GM19238 (cell line): ENCODE measurements around the gene CHAF1A.

Source experiments
- DNase-seq: peaks from one replicate; pipeline ENCODE4 v3.0.0; 2011; ENCODE audit warnings: low spot score; ENCODE audit not compliant: insufficient read length

CHAF1A gene

DNA sequence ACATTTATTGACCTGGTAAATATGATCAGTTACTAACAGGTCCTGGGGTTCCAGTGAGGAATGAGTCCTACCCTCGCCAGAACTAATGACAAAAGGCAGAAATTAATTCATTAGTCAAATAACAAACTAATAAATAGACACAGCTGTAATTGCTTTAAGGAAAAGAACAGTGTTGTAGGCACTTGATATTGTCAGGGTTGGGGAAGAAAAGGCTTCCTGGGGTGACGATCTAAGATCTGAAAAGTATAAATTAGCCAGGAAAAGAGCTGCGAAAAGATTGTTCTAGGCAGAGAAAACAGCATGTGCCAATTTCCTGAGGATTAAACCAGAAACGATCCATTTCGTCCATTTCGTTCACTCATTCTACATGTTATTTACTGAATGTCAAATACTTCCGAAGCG, 670 bp upstream of the CHAF1A start:
- DNase-seq = no peak

GRCh38 chr19:4403005-4403761, 743 bp downstream of the CHAF1A start:
- DNase-seq = no peak

GRCh38 chr19:4405977-4406376, 3.5 kb downstream of the CHAF1A start:
- DNase-seq = no peak

DNA sequence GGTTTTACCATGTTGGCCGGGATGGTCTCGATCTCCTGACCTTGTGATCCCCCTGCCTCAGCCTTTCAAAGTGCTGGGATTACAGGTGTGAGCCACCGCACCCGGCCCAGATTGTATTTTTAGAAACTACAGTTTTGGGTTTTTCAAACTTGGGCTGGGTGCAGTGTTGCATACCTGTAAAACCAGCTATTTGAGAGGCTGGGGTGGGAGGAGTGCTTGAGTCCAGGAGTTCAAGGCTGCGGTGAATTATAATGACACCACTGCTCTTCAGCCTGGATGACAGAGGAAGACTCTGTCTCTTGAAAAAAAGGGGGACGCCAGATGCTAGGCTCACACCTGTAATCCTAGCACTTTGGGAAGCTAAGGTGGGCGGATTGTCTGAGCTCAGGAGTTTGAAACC, 4.2 kb downstream of the CHAF1A start:
- DNase-seq = no peak

GRCh38 chr19:4409123-4409933, 6.9 kb downstream of the CHAF1A start:
- DNase-seq = no peak

DNA sequence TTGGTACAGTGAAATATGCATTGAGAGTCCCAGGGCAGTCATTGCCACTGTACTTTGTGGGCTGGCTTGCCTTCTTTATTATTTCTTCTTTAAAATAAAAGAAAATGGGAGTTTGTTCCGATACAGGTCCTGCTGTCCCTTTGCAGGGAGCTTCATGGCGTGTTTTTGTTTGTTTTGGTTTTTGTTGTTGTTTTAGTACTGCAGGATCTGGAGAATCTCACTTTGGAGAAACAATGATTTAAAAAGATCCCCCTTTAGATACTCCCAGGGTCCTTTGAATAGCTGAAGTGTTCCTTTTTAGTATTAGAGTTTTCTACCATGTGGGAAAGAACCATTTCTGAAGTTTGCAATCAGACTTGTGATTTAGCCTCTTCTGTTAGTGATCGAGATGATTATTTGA, 11.1 kb downstream of the CHAF1A start:
- no peak for DNase-seq

DNA sequence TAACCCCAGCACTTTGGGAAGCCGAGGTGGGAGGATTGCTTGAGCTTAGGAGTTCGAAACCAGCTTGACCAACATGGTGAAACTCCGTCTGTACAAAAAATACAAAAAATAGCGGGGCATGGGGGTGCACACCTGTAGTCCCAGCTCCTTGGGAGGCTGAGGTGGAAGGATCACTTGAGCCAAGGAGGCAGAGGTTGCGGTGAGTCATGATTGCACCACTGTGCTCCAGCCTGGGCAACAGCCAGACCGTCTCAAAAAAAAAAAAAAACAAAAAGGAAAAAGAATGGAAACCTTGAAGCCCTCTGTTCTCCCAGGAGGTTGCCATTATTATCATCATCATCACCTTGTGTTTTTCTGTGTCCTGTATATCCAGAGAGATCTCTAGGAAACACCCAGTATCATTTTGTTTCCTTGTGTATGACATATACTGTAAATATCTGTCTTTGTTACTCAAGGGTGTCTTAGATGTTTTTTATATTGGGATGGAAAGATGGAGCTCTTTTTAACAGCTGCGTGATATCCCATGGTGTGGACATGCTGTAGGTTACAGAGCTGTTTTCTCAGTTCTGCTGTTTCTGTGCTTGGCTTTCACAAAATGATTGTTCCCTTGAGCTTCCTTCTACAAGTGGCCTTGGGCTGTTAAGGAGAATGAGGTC, 11.8 kb downstream of the CHAF1A start:
- DNase-seq = no peak

DNA sequence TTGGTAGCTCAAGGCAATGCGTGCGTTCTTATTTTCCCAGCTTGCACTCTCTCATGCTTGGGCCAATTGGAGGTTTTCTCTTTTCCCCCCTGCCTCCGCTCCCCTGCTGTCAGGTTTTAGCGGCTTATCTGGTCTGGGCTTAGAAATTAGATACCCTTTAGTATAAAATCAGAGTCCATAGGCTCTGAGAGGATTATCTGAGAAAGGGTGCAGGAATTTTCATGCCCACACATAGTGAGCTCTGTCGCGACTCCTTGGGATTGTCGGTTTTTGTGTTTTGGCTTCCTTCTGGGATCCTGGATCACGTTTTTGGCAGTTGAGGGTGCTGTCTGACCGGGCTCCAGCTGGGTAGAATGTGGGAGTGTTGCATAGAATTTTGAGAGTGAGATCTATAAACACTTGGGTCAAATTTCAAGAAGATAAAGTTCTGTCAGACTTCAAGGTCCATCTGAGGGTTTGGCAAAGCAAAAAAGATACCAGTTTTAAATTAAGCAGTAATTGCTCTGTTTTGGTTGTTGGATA, 12.4 kb downstream of the CHAF1A start:
- DNase-seq = no peak

DNA sequence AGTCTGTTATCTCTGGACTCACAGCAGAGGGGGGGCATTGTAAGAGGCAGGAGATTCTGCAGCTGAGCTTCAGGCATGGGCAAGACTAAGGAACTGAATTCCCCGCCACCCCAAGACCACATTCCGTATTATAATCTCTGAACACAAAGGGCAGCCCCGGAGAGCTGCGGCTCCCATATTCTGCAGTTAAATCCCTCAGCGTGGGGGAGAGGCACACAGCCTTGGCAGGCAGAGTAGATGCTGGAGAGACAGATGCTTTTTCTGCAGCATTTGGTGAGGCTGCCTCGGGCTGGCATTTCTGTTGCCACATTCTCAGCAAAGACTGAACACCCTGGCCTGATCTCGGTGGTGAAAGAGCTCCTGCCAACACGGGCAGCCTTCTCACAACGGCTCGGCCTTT, 12.9 kb downstream of the CHAF1A start:
- no peak for DNase-seq

DNA sequence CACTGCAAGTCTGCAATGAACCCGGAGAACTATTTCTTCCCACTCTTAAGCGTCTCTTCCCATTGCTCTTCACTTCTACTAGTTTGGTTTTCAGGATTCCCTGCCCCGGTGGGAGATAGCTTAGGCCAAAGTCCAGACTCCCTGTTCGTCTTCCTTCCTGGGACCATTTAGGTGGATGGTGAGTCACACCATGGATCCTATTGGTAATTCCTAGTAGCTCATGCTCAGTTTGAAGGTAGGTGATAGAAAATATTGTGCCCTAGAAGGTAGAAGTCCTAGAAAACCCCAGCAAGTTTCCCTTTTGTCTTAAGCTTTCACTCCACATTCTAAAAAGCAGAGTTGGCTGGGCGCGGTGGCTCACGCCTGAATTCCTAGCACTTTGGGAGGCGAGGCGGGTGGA, 13.8 kb downstream of the CHAF1A start:
- no peak for DNase-seq

- no peak for DNase-seq
Observed at GRCh38 chr19:4423416-4424126, 21.1 kb downstream of the CHAF1A start.

GRCh38 chr19:4425537-4425936, 23.1 kb downstream of the CHAF1A start:
- no peak for DNase-seq

- DNase-seq = no peak
Observed at GRCh38 chr19:4428326-4428975, 26.0 kb downstream of the CHAF1A start.

DNA sequence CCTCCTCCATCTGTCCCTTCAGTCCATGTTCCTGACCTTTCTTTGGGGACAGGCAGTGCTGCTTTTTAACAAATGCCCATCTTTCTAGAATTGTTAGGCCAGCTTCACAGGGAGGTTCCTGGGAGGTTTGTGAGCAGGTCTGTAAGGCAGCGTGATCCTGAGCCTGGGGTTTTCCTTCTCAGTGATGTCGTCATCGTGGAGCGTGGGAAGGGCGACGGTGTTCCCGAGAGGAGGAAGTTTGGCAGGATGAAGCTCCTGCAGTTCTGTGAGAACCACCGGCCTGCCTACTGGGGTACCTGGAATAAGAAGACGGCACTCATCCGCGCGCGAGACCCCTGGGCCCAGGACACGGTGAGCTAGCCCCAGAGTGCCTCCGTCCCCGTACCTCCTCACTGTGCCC, 26.8 kb downstream of the CHAF1A start:
- no peak for DNase-seq

DNA sequence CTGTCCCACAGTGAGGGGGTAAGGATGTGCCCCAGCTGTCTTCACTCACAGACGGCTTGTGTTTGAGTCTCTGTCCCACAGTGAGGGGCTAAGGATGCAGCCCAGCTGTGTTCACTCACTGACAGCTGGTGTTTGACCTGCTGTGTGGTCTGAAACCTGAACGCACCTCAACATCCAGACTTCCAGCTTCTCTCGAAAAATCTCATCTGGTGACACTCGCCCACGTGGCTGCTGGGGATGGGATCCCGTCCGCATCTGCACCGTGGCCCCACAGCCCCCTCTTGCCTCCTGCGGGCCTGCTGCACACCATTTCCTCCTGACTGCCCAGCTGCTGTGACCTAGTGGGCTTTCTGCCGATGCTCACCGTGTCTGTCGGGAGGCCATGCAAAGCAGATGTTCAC, 27.3 kb downstream of the CHAF1A start:
- DNase-seq = no peak

- no peak for DNase-seq
Observed at GRCh38 chr19:4430760-4431159, 28.3 kb downstream of the CHAF1A start.

DNA sequence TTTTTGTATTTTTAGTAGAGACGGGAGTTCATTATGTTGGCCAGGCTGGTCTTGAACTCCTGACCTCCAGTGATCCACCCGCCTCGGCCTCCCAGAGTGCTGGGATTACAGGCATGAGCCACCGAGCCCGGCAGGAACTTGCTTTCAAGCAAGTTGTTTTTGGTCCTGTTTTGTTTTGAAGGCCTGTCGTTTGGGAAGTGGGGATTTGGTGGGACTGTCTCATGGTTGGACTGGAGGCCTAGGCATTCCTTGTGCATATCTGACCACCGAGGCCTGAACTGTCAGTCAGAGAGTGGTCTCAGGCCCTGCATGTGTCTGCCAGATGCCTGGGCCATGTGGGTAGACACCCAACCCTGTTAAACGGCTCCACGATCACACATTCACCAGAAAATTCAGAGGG, 28.9 kb downstream of the CHAF1A start:
- DNase-seq = no peak

- no peak for DNase-seq
Observed at GRCh38 chr19:4431808-4432674, 29.6 kb downstream of the CHAF1A start.

- DNase-seq = no peak
Observed at GRCh38 chr19:4432918-4433506, 30.6 kb downstream of the CHAF1A start.

- no peak for DNase-seq
Observed at GRCh38 chr19:4434391-4434790, 32.0 kb downstream of the CHAF1A start.
